Neural cell (in vitro differentiated cells): ENCODE data around the gene ANAPC7.

Source experiments
- EP300 ChIP-seq: fragments of 450-650 bp; conservative IDR thresholded peaks from 2 replicates; pipeline ENCODE4 v1.6.1; 2014; ENCODE audit warnings: antibody characterized with exemption, mild to moderate bottlenecking, moderate library complexity; ENCODE audit not compliant: poor library complexity, severe bottlenecking
- EZH2 ChIP-seq: fragments of 200-600, 300-800 bp; shearing (Covaris generic), sonication (generic); IDR thresholded peaks from 2 replicates; pipeline ENCODE4 v1.6.1; 2014; ENCODE audit warnings: antibody characterized with exemption, low read length, borderline replicate concordance, mild to moderate bottlenecking; ENCODE audit not compliant: insufficient read depth, poor library complexity, severe bottlenecking
- POLR2AphosphoS5 ChIP-seq: IDR thresholded peaks from 2 replicates; pipeline ENCODE4 v1.6.1; 2012
- RAD21 ChIP-seq: fragments of 450-650 bp; conservative IDR thresholded peaks from 2 replicates; pipeline ENCODE4 v1.6.1; 2014; ENCODE audit warnings: antibody characterized with exemption, mild to moderate bottlenecking, moderate library complexity
- TAF1 ChIP-seq: IDR thresholded peaks from 2 replicates; pipeline ENCODE4 v1.6.1; 2012; ENCODE audit warnings: low read depth
- TF ChIP-seq, protein P1 (sequence below): fragments of 450-650 bp; IDR thresholded peaks from 2 replicates; pipeline ENCODE4 v1.5.1; 2014; ENCODE audit warnings: antibody characterized with exemption, mild to moderate bottlenecking, moderate library complexity; ENCODE audit not compliant: poor library complexity, severe bottlenecking
- TF ChIP-seq, protein P2 (sequence below): IDR thresholded peaks from 2 replicates; pipeline ENCODE4 v1.6.1; 2012; ENCODE audit warnings: borderline replicate concordance

DNA sequence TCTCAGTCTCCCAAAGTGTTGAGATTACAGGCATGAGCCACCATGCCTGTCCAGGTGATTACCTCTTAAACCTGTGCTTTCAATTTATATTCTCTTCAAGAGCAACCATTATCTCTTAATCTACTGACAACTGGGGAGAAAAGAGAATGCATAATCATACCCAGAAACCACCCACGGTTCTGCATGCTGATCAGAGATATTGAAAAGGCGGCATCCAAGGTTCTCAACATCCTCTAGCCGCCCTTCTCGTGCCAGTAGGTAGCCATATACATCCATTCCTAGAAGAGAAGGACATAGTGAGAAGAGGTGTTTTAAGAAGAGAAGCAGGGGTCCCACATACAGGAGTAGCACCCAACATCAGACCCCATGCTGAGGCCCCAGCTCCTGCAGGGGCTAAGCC is 20.8 kb downstream of the ANAPC7 start:
- no peak for TF ChIP-seq EP300
- TF ChIP-seq, protein P1, sequence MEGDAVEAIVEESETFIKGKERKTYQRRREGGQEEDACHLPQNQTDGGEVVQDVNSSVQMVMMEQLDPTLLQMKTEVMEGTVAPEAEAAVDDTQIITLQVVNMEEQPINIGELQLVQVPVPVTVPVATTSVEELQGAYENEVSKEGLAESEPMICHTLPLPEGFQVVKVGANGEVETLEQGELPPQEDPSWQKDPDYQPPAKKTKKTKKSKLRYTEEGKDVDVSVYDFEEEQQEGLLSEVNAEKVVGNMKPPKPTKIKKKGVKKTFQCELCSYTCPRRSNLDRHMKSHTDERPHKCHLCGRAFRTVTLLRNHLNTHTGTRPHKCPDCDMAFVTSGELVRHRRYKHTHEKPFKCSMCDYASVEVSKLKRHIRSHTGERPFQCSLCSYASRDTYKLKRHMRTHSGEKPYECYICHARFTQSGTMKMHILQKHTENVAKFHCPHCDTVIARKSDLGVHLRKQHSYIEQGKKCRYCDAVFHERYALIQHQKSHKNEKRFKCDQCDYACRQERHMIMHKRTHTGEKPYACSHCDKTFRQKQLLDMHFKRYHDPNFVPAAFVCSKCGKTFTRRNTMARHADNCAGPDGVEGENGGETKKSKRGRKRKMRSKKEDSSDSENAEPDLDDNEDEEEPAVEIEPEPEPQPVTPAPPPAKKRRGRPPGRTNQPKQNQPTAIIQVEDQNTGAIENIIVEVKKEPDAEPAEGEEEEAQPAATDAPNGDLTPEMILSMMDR: no peak
- no peak for TF ChIP-seq TAF1
- TF ChIP-seq RAD21: no peak
- TF ChIP-seq EZH2: no peak
- TF ChIP-seq, protein P2, sequence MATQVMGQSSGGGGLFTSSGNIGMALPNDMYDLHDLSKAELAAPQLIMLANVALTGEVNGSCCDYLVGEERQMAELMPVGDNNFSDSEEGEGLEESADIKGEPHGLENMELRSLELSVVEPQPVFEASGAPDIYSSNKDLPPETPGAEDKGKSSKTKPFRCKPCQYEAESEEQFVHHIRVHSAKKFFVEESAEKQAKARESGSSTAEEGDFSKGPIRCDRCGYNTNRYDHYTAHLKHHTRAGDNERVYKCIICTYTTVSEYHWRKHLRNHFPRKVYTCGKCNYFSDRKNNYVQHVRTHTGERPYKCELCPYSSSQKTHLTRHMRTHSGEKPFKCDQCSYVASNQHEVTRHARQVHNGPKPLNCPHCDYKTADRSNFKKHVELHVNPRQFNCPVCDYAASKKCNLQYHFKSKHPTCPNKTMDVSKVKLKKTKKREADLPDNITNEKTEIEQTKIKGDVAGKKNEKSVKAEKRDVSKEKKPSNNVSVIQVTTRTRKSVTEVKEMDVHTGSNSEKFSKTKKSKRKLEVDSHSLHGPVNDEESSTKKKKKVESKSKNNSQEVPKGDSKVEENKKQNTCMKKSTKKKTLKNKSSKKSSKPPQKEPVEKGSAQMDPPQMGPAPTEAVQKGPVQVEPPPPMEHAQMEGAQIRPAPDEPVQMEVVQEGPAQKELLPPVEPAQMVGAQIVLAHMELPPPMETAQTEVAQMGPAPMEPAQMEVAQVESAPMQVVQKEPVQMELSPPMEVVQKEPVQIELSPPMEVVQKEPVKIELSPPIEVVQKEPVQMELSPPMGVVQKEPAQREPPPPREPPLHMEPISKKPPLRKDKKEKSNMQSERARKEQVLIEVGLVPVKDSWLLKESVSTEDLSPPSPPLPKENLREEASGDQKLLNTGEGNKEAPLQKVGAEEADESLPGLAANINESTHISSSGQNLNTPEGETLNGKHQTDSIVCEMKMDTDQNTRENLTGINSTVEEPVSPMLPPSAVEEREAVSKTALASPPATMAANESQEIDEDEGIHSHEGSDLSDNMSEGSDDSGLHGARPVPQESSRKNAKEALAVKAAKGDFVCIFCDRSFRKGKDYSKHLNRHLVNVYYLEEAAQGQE: no peak
- no peak for TF ChIP-seq POLR2AphosphoS5
